Panc1 (cell line): ENCODE results near the gene SMAD1.

Source experiments
- CTCF ChIP-seq: fragments of 450-650 bp; IDR thresholded peaks from 2 replicates; pipeline ENCODE4 v1.5.1; 2017; ENCODE audit warnings: mild to moderate bottlenecking
- POLR2AphosphoS5 ChIP-seq: IDR thresholded peaks from 2 replicates; pipeline ENCODE4 v1.6.1; 2012; ENCODE audit warnings: mild to moderate bottlenecking, low read depth, low read length, moderate library complexity
- SIN3A ChIP-seq: IDR thresholded peaks from 2 replicates; pipeline ENCODE4 v1.6.1; 2012; ENCODE audit warnings: low read depth, mild to moderate bottlenecking, low read length, moderate library complexity, borderline replicate concordance; ENCODE audit not compliant: insufficient read depth
- TCF7L2 ChIP-seq: IDR thresholded peaks from 2 replicates; pipeline ENCODE4 v1.6.1; 2011; ENCODE audit warnings: mild to moderate bottlenecking, low read depth, low read length, inconsistent platforms
- TF ChIP-seq, protein P1 (sequence below), 2 experiments: IDR thresholded peaks; 2 replicates each; pipeline ENCODE4 v1.6.1; 2011 to 2012; ENCODE audit warnings: low read depth in 2 of 2, control low read depth in 1 of 2, low read length in 1 of 2, mild to moderate bottlenecking in 1 of 2, moderate library complexity in 1 of 2; ENCODE audit not compliant: insufficient read depth in 1 of 2

DNA sequence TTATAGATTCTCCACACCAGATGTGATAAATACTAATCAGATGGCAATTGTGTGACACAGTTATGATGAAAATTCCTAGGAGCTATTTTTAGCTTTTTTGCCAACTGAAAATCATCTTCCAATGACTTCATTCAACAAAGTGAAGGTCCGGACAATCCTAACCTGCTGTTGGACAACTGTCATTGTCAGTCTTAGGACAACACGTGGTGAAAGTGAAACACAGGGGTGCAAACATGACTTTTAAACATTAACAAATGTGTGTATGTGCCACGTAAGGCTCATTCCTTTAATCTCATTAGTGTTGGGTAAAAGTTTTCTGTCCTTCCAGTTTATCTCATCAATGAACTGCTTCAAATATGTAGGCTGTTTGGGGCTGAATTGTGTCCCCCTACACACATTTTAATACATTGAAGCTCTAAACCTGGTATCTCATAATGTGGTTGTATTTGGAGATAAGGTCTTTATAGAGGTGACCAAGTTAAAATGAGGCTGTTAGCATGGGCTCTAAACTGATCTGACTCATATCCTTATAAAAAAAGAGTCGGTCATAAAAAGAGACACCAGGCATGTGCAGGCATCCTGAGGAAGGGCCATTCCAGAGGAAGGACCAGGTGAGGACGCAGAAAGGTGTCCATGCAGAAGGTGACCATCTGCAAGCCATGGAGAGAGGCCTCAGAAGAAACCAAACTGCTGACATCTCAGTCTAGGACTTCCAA, 41.2 kb upstream of the SMAD1 start:
- no peak for TF ChIP-seq CTCF
- no peak for TF ChIP-seq POLR2AphosphoS5
- TF ChIP-seq SIN3A, result no peak
- TF ChIP-seq TCF7L2, result no peak
- TF ChIP-seq, protein P1, sequence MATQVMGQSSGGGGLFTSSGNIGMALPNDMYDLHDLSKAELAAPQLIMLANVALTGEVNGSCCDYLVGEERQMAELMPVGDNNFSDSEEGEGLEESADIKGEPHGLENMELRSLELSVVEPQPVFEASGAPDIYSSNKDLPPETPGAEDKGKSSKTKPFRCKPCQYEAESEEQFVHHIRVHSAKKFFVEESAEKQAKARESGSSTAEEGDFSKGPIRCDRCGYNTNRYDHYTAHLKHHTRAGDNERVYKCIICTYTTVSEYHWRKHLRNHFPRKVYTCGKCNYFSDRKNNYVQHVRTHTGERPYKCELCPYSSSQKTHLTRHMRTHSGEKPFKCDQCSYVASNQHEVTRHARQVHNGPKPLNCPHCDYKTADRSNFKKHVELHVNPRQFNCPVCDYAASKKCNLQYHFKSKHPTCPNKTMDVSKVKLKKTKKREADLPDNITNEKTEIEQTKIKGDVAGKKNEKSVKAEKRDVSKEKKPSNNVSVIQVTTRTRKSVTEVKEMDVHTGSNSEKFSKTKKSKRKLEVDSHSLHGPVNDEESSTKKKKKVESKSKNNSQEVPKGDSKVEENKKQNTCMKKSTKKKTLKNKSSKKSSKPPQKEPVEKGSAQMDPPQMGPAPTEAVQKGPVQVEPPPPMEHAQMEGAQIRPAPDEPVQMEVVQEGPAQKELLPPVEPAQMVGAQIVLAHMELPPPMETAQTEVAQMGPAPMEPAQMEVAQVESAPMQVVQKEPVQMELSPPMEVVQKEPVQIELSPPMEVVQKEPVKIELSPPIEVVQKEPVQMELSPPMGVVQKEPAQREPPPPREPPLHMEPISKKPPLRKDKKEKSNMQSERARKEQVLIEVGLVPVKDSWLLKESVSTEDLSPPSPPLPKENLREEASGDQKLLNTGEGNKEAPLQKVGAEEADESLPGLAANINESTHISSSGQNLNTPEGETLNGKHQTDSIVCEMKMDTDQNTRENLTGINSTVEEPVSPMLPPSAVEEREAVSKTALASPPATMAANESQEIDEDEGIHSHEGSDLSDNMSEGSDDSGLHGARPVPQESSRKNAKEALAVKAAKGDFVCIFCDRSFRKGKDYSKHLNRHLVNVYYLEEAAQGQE (IDR thresholded peaks at IDR 0.05; ENCODE audit: insufficient read depth in 1 of 2, low read depth in 2 of 2, low read length in 1 of 2), result no peak
